NB4 (cell line): ENCODE results near the gene BANP.
"Not testable (repeated sequence)": the region's sequence is repeated elsewhere in the genome, so short reads cannot be mapped to it uniquely, and the experiment has no call there.

Source experiments
- DNase-seq: peaks from one replicate; pipeline ENCODE4 v3.0.0; 2010; ENCODE audit warnings: low read depth
- H3K4me3 ChIP-seq: one replicate; pipeline ENCODE4 v1.5.1; 2011; ENCODE audit warnings: mild to moderate bottlenecking, low read depth, low read length, moderate library complexity
- MYC ChIP-seq: IDR thresholded peaks from 2 replicates; pipeline ENCODE4 v1.6.1; 2011; ENCODE audit warnings: low read depth, low read length
- POLR2A ChIP-seq: IDR thresholded peaks from 2 replicates; pipeline ENCODE4 v1.6.1; 2011; ENCODE audit warnings: mild to moderate bottlenecking; ENCODE audit not compliant: insufficient read length; ENCODE audit errors: extremely low read depth
- TF ChIP-seq, protein P1 (sequence below): IDR thresholded peaks from 2 replicates; pipeline ENCODE4 v1.6.1; 2011; ENCODE audit warnings: low read depth, low read length
- TF ChIP-seq, protein P2 (sequence below): IDR thresholded peaks from one replicate; pipeline ENCODE4 v1.5.1; 2012; ENCODE audit warnings: low read depth, low read length

The BANP gene

DNA sequence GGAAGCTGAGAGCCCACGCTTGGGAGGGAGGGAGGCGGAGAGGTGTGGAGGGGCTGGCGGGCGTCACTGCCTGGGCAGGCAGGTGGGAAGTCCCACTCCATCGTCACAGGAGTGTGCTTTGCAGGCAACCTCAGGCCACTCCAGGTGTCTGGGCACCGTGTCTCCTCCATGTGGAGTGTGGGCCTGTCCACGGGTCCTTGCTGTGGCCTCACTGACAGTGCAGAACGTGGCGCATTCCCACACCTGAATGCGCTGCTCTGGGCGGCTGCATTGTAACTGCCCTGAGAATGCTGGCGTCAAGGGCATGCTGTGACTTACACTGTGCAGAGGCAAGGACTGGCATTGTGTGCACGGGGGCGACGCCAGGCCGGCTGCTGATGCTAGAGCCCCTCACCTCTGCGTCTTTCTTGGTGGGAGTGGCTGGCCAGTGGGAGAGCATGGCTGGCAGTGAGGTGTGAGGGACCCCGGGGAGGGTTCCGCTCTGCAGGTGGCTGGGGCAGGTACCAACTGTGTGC, 66.4 kb downstream of the BANP start:
- TF ChIP-seq, protein P1, sequence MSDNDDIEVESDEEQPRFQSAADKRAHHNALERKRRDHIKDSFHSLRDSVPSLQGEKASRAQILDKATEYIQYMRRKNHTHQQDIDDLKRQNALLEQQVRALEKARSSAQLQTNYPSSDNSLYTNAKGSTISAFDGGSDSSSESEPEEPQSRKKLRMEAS = no peak
- TF ChIP-seq, protein P2, sequence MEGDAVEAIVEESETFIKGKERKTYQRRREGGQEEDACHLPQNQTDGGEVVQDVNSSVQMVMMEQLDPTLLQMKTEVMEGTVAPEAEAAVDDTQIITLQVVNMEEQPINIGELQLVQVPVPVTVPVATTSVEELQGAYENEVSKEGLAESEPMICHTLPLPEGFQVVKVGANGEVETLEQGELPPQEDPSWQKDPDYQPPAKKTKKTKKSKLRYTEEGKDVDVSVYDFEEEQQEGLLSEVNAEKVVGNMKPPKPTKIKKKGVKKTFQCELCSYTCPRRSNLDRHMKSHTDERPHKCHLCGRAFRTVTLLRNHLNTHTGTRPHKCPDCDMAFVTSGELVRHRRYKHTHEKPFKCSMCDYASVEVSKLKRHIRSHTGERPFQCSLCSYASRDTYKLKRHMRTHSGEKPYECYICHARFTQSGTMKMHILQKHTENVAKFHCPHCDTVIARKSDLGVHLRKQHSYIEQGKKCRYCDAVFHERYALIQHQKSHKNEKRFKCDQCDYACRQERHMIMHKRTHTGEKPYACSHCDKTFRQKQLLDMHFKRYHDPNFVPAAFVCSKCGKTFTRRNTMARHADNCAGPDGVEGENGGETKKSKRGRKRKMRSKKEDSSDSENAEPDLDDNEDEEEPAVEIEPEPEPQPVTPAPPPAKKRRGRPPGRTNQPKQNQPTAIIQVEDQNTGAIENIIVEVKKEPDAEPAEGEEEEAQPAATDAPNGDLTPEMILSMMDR = no peak
- no peak for TF ChIP-seq POLR2A
- no peak for TF ChIP-seq MYC
- DNase-seq = no peak
- no peak overlapping the region for H3K4me3 ChIP-seq

DNA sequence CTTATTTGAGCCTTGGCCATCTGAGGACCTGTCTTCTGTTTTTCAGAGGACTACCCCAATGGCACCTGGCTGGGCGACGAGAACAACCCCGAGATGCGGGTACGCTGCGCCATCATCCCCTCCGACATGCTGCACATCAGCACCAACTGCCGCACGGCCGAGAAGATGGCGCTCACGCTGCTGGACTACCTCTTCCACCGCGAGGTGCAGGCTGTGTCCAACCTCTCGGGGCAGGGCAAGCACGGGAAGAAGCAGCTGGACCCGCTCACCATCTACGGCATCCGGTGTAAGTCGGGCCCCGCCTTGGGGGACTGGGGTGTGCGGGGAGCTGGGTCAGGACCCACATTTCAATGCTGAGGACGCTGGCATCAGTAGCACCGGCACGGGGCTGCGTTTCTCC, 67.1 kb downstream of the BANP start:
- DNase-seq, H3K4me3 ChIP-seq: not testable (repeated sequence)

DNA sequence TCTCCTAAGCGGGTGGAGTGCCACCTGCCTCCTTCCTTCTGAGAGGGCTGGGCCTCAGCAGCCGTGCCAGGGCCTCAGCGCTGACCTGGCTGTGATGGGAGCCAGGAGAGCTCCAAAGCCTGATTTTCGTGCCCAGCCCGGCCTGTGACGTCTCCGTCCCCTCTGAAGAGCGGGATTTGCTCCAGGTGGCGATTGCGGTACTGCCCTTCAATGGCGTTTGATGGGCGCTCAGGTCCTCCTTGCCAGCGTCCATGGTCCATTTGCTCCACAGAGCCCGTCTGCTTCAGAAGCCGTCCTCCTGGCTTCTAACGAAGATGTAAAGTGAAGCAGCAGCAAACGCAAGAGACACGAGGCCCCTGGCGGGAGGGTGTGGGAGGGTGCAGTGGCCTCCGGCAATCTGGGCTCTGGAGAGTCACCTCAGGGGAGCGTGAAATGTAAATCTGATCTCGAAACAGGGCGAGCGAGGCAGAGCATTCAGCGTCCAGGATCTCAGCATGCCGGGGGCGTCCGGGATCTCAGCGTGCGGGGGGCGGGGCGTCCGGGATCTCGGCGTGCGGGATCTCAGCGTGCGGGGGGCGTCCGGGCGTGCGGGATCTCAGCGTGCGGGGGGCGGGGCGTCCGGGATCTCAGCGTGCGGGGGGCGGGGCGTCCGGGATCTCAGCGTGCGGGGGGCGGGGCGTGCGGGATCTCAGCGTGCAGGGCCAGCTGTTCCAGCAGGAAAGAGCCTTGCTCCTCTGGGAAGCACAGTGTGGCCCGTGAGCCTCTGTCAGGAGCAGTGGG, 68.0 kb downstream of the BANP start:
- not testable (repeated sequence) for DNase-seq, H3K4me3 ChIP-seq

DNA sequence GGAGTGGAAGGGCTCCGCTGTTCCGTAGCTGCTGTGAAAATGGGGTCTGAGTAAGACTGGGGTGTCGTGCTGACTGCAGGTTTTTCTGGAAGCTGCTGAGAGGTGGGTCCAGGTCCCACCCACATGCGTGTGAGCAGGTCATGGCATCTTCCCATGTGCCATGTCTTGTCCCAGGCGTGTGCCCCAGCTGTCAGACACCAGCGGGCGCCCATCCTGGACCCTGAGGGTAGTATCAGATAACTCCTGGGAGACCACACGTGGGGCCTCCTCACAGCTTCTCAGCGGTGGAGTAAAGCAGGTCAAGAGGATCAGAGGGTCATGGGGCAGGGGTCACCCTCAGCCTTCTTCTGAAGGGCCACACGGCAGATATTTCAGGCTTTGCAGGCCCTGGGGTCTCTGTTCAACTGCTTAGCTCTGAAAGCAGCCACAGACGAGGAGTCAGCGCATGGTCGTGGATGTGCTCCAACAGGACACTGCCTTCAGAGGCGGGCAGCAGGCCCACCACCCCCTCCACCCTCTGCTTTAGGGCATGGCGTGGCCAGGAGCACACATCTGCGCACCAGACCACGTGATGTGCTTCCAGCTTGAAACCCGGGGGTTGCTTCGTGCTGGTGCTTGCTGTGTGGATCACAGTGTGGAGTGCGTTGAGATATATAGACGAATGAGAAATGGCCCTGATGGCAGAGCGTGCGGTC, 68.7 kb downstream of the BANP start:
- H3K4me3 ChIP-seq = no peak overlapping the region
- DNase-seq = no peak
- TF ChIP-seq MYC (no peak), POLR2A (no peak)
- TF ChIP-seq, protein P1 = no peak
- TF ChIP-seq, protein P2 = no peak

DNA sequence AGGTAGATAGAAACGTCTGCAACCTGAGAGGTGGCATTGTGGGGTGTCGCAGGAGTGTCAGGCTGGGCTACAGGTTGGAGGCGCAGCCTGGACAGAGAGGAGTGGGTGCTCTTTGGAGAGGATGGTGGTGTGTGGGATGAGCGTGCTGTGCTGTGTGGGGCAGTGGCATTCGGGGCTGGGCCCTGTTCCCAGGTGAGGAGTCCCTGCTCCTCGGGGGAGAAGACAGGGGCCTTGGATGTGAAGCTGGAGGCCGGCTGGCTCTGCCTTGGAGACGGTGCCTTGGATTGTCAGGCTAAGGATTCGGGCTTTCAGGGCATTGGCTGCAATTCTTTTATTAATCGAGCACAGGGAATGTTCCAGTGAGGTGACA, 69.3 kb downstream of the BANP start:
- TF ChIP-seq MYC (no peak), POLR2A (no peak)
- TF ChIP-seq, protein P1 = no peak
- TF ChIP-seq, protein P2 = no peak
- DNase-seq = no peak
- no peak overlapping the region for H3K4me3 ChIP-seq

DNA sequence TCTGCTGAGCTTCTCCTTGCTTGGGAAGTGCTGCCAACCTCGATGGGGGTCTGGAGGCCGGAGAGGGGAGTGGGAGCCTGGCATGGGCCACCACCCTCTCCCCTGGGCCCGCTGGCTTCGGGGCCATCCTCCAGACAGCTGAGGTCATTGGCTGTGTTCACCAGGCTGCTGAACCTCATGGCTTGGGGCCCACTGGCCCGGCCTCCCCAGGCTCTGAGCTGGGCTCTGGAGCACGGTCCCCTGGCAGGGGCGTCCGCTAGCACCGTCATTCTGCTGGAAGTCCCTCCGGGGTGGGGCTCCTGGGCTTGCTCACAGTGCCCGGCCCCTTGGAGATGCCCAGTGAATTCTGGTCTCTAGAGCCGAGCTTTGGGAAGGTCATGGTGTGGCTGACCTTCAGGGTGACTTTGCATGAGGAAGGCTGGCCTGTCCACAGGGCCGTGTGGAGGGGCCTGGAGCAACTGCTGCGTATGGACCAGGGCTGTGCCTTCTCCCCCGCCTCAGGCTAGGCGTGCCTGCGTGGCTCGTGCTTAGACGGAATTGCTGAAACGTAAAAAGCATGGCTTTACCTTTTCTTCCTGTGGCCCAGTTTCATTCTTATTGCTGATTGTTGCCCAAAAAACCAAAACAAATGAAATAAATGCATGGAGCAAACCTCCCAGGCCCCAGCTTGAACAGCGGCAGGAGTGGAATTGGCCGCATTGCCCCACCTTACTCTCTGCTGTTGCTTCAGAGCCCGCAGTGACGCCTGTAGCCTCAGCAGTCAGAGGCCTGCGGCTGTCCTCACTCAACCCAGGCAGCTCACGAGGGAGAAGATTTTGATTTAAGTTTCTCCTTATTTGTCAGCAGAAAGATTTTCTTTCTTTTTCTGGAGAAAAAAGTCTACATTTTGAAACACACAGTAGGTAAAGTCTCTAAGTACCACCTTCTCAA, 70.1 kb downstream of the BANP start:
- H3K4me3 ChIP-seq, DNase-seq: not testable (repeated sequence)
